CD14-positive monocyte (primary cell): ENCODE measurements around the gene RUNX2. TPM values are rescaled to one million over a fixed set of nuclear protein-coding genes. Genes with fewer than 3 reads are reported as not detected.

ENCODE experiments used
- DNase-seq, 3 donors: peaks; one replicate each; pipeline ENCODE4 v3.0.0-alpha.2; 2011 to 2022
- H2AFZ ChIP-seq: 2 replicates; pipeline ENCODE4 v1.6.0; 2012; ENCODE audit warnings: mild to moderate bottlenecking, low read depth, low read length, inconsistent platforms; ENCODE audit not compliant: insufficient read depth, poor library complexity, severe bottlenecking
- H3K27ac ChIP-seq, 2 donors: 1 replicate in 1 of 2; 2 replicates in 1 of 2; pipeline ENCODE4 v1.5.1; 2012 to 2013; ENCODE audit warnings: low read length in 2 of 2, control low read depth in 1 of 2, inconsistent platforms in 1 of 2, low read depth in 1 of 2, mild to moderate bottlenecking in 1 of 2
- H3K27me3 ChIP-seq, 2 donors: one replicate each; pipeline versions ENCODE4 v1.6.0 to v1.6.1; 2011 to 2013; ENCODE audit warnings: low read length in 2 of 2; ENCODE audit not compliant: control insufficient read depth in 2 of 2, insufficient read depth in 2 of 2
- H3K36me3 ChIP-seq, 2 donors: replicated peaks in 1 of 2; 1 replicate in 1 of 2; 2 replicates in 1 of 2; pipeline versions ENCODE4 v1.5.1 to v1.6.1; 2012 to 2013; ENCODE audit warnings: low read length in 2 of 2, control low read depth in 1 of 2, inconsistent platforms in 1 of 2, mild to moderate bottlenecking in 1 of 2; ENCODE audit not compliant: insufficient read depth in 2 of 2, control insufficient read depth in 1 of 2
- H3K4me1 ChIP-seq, 2 donors: 1 replicate in 1 of 2; 2 replicates in 1 of 2; pipeline versions ENCODE4 v1.5.1 to v1.6.1; 2012 to 2013; ENCODE audit warnings: low read length in 2 of 2, control low read depth in 1 of 2, inconsistent platforms in 1 of 2, mild to moderate bottlenecking in 1 of 2, moderate library complexity in 1 of 2; ENCODE audit not compliant: insufficient read depth in 2 of 2, control insufficient read depth in 1 of 2
- H3K4me2 ChIP-seq: replicated peaks from 2 replicates; pipeline ENCODE3; 2012; ENCODE audit warnings: low read length, moderate library complexity, mild to moderate bottlenecking; ENCODE audit not compliant: poor library complexity, severe bottlenecking; ENCODE audit errors: extremely low read depth
- H3K4me3 ChIP-seq, 3 experiments: fragments of 200-600 bp in 1 of 3; sonication (generic) in 1 of 3; replicated peaks in 1 of 3; 1 replicate in 2 of 3; 2 replicates in 1 of 3; pipeline ENCODE4 v1.5.1; 2011 to 2013; ENCODE audit warnings: low read length in 3 of 3, mild to moderate bottlenecking in 3 of 3, control low read depth in 2 of 3, low read depth in 2 of 3, inconsistent platforms in 1 of 3, moderate library complexity in 1 of 3
- H3K79me2 ChIP-seq: 2 replicates; pipeline ENCODE4 v1.6.0; 2012; ENCODE audit warnings: mild to moderate bottlenecking, control low read depth, inconsistent platforms, low read length, moderate library complexity; ENCODE audit not compliant: insufficient read depth
- H3K9ac ChIP-seq: 2 replicates; pipeline ENCODE4 v1.6.0; 2017; ENCODE audit warnings: low read length, mild to moderate bottlenecking; ENCODE audit not compliant: insufficient read depth, poor library complexity, severe bottlenecking
- H3K9me3 ChIP-seq, 2 donors: replicated peaks in 1 of 2; 1 replicate in 1 of 2; 2 replicates in 1 of 2; pipeline versions ENCODE4 v1.5.1 to v1.6.1; 2012 to 2013; ENCODE audit warnings: low read length in 2 of 2, control low read depth in 1 of 2; ENCODE audit not compliant: control insufficient read depth in 1 of 2, insufficient read depth in 1 of 2
- H4K20me1 ChIP-seq: 2 replicates; pipeline ENCODE4 v1.6.0; 2012; ENCODE audit warnings: mild to moderate bottlenecking, low read length, control low read depth, moderate library complexity; ENCODE audit not compliant: insufficient read depth
- H3K27ac Mint-ChIP-seq, 7 donors: one replicate each; pipeline ENCODE4 v1.8.0; 2020; ENCODE audit warnings: mild to moderate bottlenecking in 7 of 7, mixed read lengths in 7 of 7, moderate library complexity in 6 of 7, inconsistent platforms in 2 of 7
- H3K27me3 Mint-ChIP-seq, 3 donors: one replicate each; pipeline ENCODE4 v1.8.0; 2021 to 2022; ENCODE audit warnings: low read depth in 3 of 3, mild to moderate bottlenecking in 3 of 3, mixed read lengths in 3 of 3, moderate library complexity in 3 of 3, inconsistent platforms in 1 of 3
- H3K36me3 Mint-ChIP-seq, 2 donors: one replicate each; pipeline ENCODE4 v1.8.0; 2020; ENCODE audit warnings: mixed read lengths in 2 of 2, inconsistent platforms in 1 of 2, mild to moderate bottlenecking in 1 of 2
- H3K4me1 Mint-ChIP-seq: one replicate; pipeline ENCODE4 v1.8.0; 2020; ENCODE audit warnings: mild to moderate bottlenecking, mixed read lengths
- H3K4me3 Mint-ChIP-seq, 2 donors: one replicate each; pipeline ENCODE4 v1.8.0; 2020; ENCODE audit warnings: mild to moderate bottlenecking in 2 of 2, mixed read lengths in 2 of 2, moderate library complexity in 1 of 2
- H3K9me3 Mint-ChIP-seq, 7 donors: one replicate each; pipeline ENCODE4 v1.8.0; 2020 to 2022; ENCODE audit warnings: mixed read lengths in 7 of 7, mild to moderate bottlenecking in 6 of 7, moderate library complexity in 6 of 7, inconsistent platforms in 2 of 7
- WGBS: methylation state at CpG from one replicate; pipeline ENCODE4 v1.1.5; 2013; ENCODE audit warnings: missing lambda C conversion rate; ENCODE audit not compliant: insufficient coverage; 5-methylcytosine and 5-hydroxymethylcytosine counted together
- intact Hi-C, 2 donors: fragments of 100-400 bp; cut with micrococcal nuclease; formaldehyde crosslinking; loops; one replicate each; pipeline versions ENCODE4 v1.15.0 to v1.15.1; 2023
- polyA plus RNA-seq, 3 donors: library from polyadenylated mRNA; depleted of rRNA in 1 of 3; unstranded in 2 of 3; stranded (reverse) in 1 of 3; fragments of 300-500 nt in 2 of 3; fragments of >200 nt in 1 of 3; fragmentation: Illumina TruSeq in 2 of 3; gene quantifications; 1 replicate in 2 of 3; 2 replicates in 1 of 3; pipeline ENCODE4 v1.2.3, GENCODE V29; 2012 to 2021
- TF ChIP-seq, protein P1 (sequence below): fragments of 200-600 bp; IDR thresholded peaks from one replicate; pipeline ENCODE4 v1.8.0; 2022; ENCODE audit warnings: antibody characterized with exemption, mild to moderate bottlenecking

The RUNX2 gene
- polyA plus RNA-seq, 3 donors: 1.3 to 5.0 (median 2.5) TPM

DNA sequence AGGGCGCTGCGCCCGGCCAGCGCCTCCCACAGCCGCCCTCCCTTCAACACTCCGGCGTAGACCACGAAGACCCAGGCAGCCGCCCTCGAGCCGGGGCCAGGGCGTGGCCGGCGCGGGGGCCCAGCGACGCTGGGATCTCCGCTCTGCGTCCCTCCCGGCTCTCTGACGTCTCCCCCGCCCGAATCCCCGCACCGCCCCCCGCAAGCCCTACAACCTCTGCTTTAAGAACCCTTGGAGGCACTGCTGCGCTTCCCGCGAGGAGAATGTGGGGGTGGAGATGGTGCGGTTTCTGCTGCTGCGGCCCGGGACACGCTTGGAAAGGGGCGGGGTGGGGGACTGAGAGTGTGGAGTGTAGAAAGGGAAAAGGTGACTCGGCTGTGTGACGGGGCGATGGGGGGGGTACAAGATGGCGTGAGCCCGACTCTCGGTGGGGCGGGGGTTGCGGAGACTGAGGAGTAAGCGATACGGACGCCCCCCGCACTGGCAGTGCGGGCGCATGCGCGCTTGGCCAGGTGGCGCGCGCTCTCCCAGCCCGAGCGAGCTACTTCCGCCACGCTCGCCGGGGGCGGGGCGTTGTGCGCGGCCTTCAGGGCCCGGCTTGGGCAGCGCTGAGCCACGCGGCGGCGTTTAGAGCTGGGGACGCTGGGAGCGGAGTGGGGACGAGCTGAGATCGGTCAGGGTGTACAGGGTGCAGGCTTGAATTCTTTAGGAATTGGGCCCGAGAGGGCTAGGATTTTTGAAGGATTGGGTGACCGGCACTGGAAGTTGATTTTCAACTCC is 49.6 kb downstream of the RUNX2 start, which contains the start of gene SUPT3H:
TSS of gene SUPT3H (minus strand) at position 381 of the 780 bp plus-strand sequence.
- Histone ChIP-seq H4K20me1 (no peaks in the 10 kb centered on the region), H2AFZ (peak within 1 kb of the TSS; percentile 93), H3K4me3 (peak within 1 kb of the TSS; percentile 85 to 97 (median 92)), H3K27me3 (no peaks in the 10 kb centered on the region), H3K79me2 (no peaks in the 10 kb centered on the region), H3K27ac (peak within 1 kb of the TSS; percentile 98), H3K4me1 (peaks cover 14 to 24% of the 10 kb centered on the region in 2 donors), H3K9ac (peak within 1 kb of the TSS; percentile 95), H3K4me2 (peak within 1 kb of the TSS; percentile 93), H3K9me3 (no peaks in the 10 kb centered on the region), H3K36me3 (no peaks in the 10 kb centered on the region)
- Mint-ChIP-seq H3K36me3 (no peaks in the 10 kb centered on the region), H3K27ac (peak within 1 kb of the TSS; percentile 97 to 98 (median 98)), H3K4me1 (peaks cover 24% of the 10 kb centered on the region), H3K4me3 (peak within 1 kb of the TSS; percentile 97 to 98), H3K9me3 (peaks cover 0 to 3% (median 0%) of the 10 kb centered on the region in 7 donors), H3K27me3 (no peaks in the 10 kb centered on the region)
- intact Hi-C loops: loop anchor here (5.0 to 10.0 kb wide), 2 partner anchors 45 to 327 kb away; no protein-coding TSS in a partner anchor
- TF ChIP-seq, protein P1, sequence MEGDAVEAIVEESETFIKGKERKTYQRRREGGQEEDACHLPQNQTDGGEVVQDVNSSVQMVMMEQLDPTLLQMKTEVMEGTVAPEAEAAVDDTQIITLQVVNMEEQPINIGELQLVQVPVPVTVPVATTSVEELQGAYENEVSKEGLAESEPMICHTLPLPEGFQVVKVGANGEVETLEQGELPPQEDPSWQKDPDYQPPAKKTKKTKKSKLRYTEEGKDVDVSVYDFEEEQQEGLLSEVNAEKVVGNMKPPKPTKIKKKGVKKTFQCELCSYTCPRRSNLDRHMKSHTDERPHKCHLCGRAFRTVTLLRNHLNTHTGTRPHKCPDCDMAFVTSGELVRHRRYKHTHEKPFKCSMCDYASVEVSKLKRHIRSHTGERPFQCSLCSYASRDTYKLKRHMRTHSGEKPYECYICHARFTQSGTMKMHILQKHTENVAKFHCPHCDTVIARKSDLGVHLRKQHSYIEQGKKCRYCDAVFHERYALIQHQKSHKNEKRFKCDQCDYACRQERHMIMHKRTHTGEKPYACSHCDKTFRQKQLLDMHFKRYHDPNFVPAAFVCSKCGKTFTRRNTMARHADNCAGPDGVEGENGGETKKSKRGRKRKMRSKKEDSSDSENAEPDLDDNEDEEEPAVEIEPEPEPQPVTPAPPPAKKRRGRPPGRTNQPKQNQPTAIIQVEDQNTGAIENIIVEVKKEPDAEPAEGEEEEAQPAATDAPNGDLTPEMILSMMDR: no peak
- peak; percentile 86 to 89 (median 88) for DNase-seq
- WGBS: under 1% methylated on average over 72 of the region's 75 CpGs

DNA sequence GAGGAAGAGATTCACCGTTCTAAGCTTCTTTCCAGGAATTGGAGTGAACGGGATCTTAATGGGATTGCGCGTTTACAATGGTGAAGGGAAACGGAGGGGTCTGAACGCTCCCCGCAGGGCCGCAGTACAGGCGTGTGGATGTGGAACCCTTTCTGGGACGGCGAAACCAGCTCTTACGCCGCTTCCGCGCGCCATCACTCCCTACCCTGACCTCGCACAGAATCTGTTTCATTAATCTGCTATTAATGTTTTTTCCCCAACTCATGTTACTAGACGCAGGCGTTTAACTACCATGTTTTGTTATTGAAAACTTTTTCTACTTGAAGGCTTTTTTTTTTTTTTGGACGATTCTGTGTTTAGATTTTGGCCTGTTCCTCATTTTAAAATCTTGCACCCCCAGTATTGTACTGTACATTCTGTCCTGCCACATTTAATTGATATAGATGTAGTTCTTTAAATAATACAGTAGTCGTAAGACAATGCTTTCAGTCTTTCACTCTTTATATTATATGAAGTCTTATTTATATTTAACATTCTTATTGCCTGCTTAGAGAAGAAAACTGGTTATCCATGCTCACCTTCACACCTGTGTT is 50.3 kb downstream of the RUNX2 start:
- peak; percentile 23 to 41 (median 24) for DNase-seq
- Histone ChIP-seq H3K36me3 (no peaks in the 10 kb centered on the region), H3K4me3 (peak overlapping the region; percentile 85 to 97 (median 92)), H3K9me3 (no peaks in the 10 kb centered on the region), H3K27ac (peak overlapping the region; percentile 98), H3K79me2 (no peaks in the 10 kb centered on the region), H3K4me1 (peaks cover 14 to 24% of the 10 kb centered on the region in 2 donors), H3K9ac (peak overlapping the region; percentile 95), H3K4me2 (peak overlapping the region; percentile 93), H2AFZ (peak overlapping the region; percentile 93), H4K20me1 (no peaks in the 10 kb centered on the region), H3K27me3 (no peaks in the 10 kb centered on the region)
- H3K27ac Mint-ChIP-seq: peak overlapping the region; percentile 97 to 98 (median 98)
- H3K4me1 Mint-ChIP-seq: peaks cover 24% of the 10 kb centered on the region
- H3K36me3 Mint-ChIP-seq: no peaks in the 10 kb centered on the region
- intact Hi-C loops: loop anchor here (5.0 to 10.0 kb wide), 2 partner anchors 44 to 326 kb away; no protein-coding TSS in a partner anchor
- H3K9me3 Mint-ChIP-seq: peaks cover 0 to 3% (median 0%) of the 10 kb centered on the region in 7 donors
- no peaks in the 10 kb centered on the region for H3K27me3 Mint-ChIP-seq
- 0% methylated on average over 10 of the region's 21 CpGs for WGBS
- TF ChIP-seq, protein P1: no peak
- peak overlapping the region; percentile 97 to 98 for H3K4me3 Mint-ChIP-seq
